ENCODE results near the gene MIDN. TPM values are rescaled to one million over a fixed set of nuclear protein-coding genes. Genes with fewer than 3 reads are reported as not detected.
A peak's percentile ranks its signal among the peaks of the same experiment; 100 is the strongest.

Gene MIDN
- total RNA-seq, 1 donor from 2014 or later: 60.5 TPM

- peak overlapping the region; percentile 94 for H3K27ac ChIP-seq (replicated peaks)
- no peak for TF ChIP-seq CTCF (IDR thresholded peaks at IDR 0.05; ENCODE audit: borderline replicate concordance)
- no peak for DNase-seq
- H3K9me3 ChIP-seq (replicated peaks): no peaks in the 10 kb centered on the region
- peaks cover 100% of the 10 kb centered on the region for H3K4me1 ChIP-seq
- peaks cover 19% of the 10 kb centered on the region for H3K36me3 ChIP-seq
- intact Hi-C loops (cut with micrococcal nuclease): no loop called here
- H3K27me3 ChIP-seq (ENCODE audit: low read depth): no peaks in the 10 kb centered on the region
- H3K4me3 ChIP-seq: peak overlapping the region; percentile 48
Observed at GRCh38 chr19:1214299-1214861, 34.0 kb upstream of the MIDN start.

DNA sequence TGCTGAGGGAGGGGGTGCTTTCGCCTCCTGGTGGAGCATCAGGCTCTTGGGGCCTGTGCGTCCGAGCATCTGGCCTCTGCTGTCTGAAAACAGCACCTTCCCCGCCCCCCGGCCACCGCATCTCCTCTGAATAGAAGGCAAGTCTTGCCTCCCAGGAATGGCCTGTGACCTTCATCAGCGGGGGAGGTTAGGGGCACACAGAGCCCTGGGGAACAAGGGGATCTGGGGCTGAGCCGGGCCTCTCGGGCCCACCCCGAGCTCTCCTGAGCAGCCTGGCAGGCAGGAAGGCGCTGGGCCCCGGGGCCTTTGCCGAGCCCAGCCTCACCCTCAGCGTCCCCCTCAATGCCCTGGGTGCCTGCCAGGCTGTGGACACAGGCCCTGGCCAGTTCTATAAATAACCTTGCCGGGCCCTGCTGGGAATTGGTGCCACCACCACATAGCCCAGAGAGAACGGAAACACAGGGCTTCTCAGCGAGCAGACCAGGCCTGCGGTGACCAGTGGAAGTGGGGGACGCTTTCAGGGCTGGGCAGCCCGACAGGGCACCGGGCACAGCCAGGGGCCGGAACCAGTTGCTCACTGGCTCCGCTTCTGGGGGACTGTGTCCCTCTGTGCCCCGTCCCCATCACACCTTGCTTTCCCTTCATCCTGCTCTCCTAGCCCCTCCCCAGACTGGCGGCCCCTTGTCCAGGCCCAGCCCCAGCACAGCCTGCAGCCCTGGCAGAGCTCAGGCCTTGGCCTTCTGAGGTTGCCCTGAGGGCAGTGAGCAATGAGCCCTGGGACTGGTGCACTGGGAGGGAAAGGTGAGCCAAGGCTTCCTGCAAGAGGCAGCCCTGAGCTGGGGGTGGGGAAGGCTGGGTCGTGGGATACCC is 33.3 kb upstream of the MIDN start:
- Histone ChIP-seq H3K27me3 (ENCODE audit: low read depth) (no peaks in the 10 kb centered on the region), H3K27ac (replicated peaks) (peak overlapping the region; percentile 94), H3K36me3 (peaks cover 14% of the 10 kb centered on the region), H3K9me3 (replicated peaks) (no peaks in the 10 kb centered on the region), H3K4me1 (peaks cover 100% of the 10 kb centered on the region), H3K4me3 (peak overlapping the region; percentile 48)
- intact Hi-C loops (cut with micrococcal nuclease): no loop called here
- no peak for TF ChIP-seq CTCF (IDR thresholded peaks at IDR 0.05; ENCODE audit: borderline replicate concordance)
- peak; percentile 77 for DNase-seq

GRCh38 chr19:1216756-1217155 is 31.6 kb upstream of the MIDN start:
- TF ChIP-seq CTCF (IDR thresholded peaks at IDR 0.05; ENCODE audit: borderline replicate concordance): no peak
- peak overlapping the region; percentile 94 for H3K27ac ChIP-seq (replicated peaks)
- H3K4me1 ChIP-seq: peaks cover 100% of the 10 kb centered on the region
- DNase-seq: no peak
- intact Hi-C loops (cut with micrococcal nuclease): no loop called here
- no peaks in the 10 kb centered on the region for H3K27me3 ChIP-seq (ENCODE audit: low read depth)
- peaks cover 23% of the 10 kb centered on the region for H3K36me3 ChIP-seq
- H3K9me3 ChIP-seq (replicated peaks): no peaks in the 10 kb centered on the region
- H3K4me3 ChIP-seq: no peak overlapping the region

GRCh38 chr19:1217366-1217765 is 31.0 kb upstream of the MIDN start:
- Histone ChIP-seq H3K27me3 (ENCODE audit: low read depth) (no peaks in the 10 kb centered on the region), H3K9me3 (replicated peaks) (no peaks in the 10 kb centered on the region), H3K4me1 (peaks cover 100% of the 10 kb centered on the region), H3K36me3 (peaks cover 23% of the 10 kb centered on the region), H3K27ac (replicated peaks) (peak overlapping the region; percentile 94), H3K4me3 (no peak overlapping the region)
- intact Hi-C loops (cut with micrococcal nuclease): no loop called here
- DNase-seq: no peak
- TF ChIP-seq CTCF (IDR thresholded peaks at IDR 0.05; ENCODE audit: borderline replicate concordance): no peak

GRCh38 chr19:1218751-1219567 is 29.4 kb upstream of the MIDN start:
- intact Hi-C loops (cut with micrococcal nuclease): no loop called here
- no peak for TF ChIP-seq CTCF (IDR thresholded peaks at IDR 0.05; ENCODE audit: borderline replicate concordance)
- Histone ChIP-seq H3K36me3 (peaks cover 37% of the 10 kb centered on the region), H3K4me3 (no peak overlapping the region), H3K9me3 (replicated peaks) (no peaks in the 10 kb centered on the region), H3K27me3 (ENCODE audit: low read depth) (no peaks in the 10 kb centered on the region), H3K27ac (replicated peaks) (peak overlapping the region; percentile 94), H3K4me1 (peaks cover 98% of the 10 kb centered on the region)
- no peak for DNase-seq
